Gastrocnemius medialis (tissue), 4 donors: ENCODE measurements around the gene COMMD2. TPM values are rescaled to one million over a fixed set of nuclear protein-coding genes. Genes with fewer than 3 reads are reported as not detected.

ENCODE experiments used
- ATAC-seq, 2 donors: fragments of 150-250 bp; one replicate each; pipeline ENCODE4 v1.9.1; 2016
- DNase-seq, 2 donors: peaks; one replicate each; pipeline ENCODE4 v3.0.0-alpha.2; 2019
- H3K27ac ChIP-seq, 4 donors: fragments of 200-600 bp; sonication (generic); 1 replicate in 1 of 4; 2 replicates in 3 of 4; pipeline ENCODE4 v1.5.1; 2016 to 2018; ENCODE audit warnings: mild to moderate bottlenecking in 2 of 4, moderate library complexity in 1 of 4
- H3K27me3 ChIP-seq, 3 donors: fragments of 200-600 bp; sonication (generic) in 2 of 3; 1 replicate in 1 of 3; 2 replicates in 2 of 3; pipeline versions ENCODE4 v1.5.1 to v1.6.0; 2016 to 2019; ENCODE audit warnings: mild to moderate bottlenecking in 1 of 3, moderate library complexity in 1 of 3
- H3K36me3 ChIP-seq, 2 donors: fragments of 200-600 bp; sonication (generic) in 1 of 2; one replicate each; pipeline ENCODE4 v1.5.1; 2017 to 2018
- H3K4me1 ChIP-seq, 2 donors: fragments of 200-600 bp; sonication (generic) in 1 of 2; one replicate each; pipeline ENCODE4 v1.5.1; 2016 to 2017; ENCODE audit warnings: mild to moderate bottlenecking in 2 of 2
- H3K4me3 ChIP-seq, 4 donors: fragments of 200-600 bp; sonication (generic) in 3 of 4; 1 replicate in 1 of 4; 2 replicates in 3 of 4; pipeline ENCODE4 v1.5.1; 2016 to 2019; ENCODE audit warnings: mild to moderate bottlenecking in 2 of 4
- H3K9me3 ChIP-seq, 3 donors: fragments of 200-600 bp; sonication (generic) in 2 of 3; 1 replicate in 1 of 3; 2 replicates in 2 of 3; pipeline ENCODE4 v1.5.1; 2016 to 2019
- CTCF ChIP-seq, 5 experiments: fragments of 450-650 bp in 3 of 5; fragments of 200-600 bp in 2 of 5; sonication (generic) in 2 of 5; IDR thresholded peaks in 4 of 5; conservative IDR thresholded peaks in 1 of 5; 1 replicate in 4 of 5; 2 replicates in 1 of 5; pipeline ENCODE4 v1.5.1; 2016 to 2019; ENCODE audit warnings: antibody characterized with exemption in 5 of 5, mild to moderate bottlenecking in 3 of 5, moderate library complexity in 3 of 5
- POLR2A ChIP-seq, 2 donors: fragments of 450-650 bp; IDR thresholded peaks; one replicate each; pipeline ENCODE4 v1.6.1; 2017; ENCODE audit warnings: antibody characterized with exemption in 2 of 2, mild to moderate bottlenecking in 2 of 2, moderate library complexity in 2 of 2
- in situ Hi-C, 4 donors: fragments of 200-750 bp; cut with MboI; loops; one replicate each; pipeline versions ENCODE4 v1.15.0 to v1.8.0; 2017; ENCODE audit warnings: low sequenced_read_pairs in 4 of 4
- intact Hi-C: fragments of 100-400 bp; cut with DNase I; formaldehyde crosslinking; loops from one replicate; pipeline ENCODE4 v1.15.1; 2023; ENCODE audit warnings: low total_unique reads
- total RNA-seq, 4 donors: library from RNA; depleted of rRNA; stranded (reverse); fragments of >200 nt; gene quantifications; one replicate each; pipeline versions ENCODE4 v1.1.0 to v1.2.3, GENCODE V29; 2016

The COMMD2 gene
- total RNA-seq, 4 donors from 2014 or later = 7.9 to 10.0 (median 8.6) TPM

DNA sequence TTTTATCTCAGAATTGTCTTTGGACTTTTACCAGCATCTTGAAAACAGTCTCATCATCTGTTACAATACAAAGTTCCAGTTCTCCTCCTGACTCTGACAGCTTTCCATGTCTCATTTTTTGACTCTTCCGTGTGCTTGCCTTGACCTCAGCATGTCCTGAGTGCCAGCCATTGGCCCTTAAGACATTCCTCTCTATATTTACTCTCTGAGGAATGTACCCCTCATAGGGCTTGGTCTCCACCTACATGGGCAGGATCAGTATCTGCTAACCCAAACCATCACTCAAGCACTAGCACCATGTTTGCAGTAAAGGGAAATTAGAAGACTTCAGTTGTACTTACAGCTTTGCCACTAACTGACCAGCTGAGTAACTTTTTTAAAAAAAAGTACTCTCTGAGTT is 23.9 kb upstream of the COMMD2 start:
- in situ Hi-C loops (no loop called here), intact Hi-C loops (loop anchor here (10.0 kb wide), 1 partner anchor 261 kb away; no protein-coding TSS in a partner anchor)
- no peak for DNase-seq
- Histone ChIP-seq H3K9me3 (no peaks in the 10 kb centered on the region), H3K27ac (no peak overlapping the region), H3K4me3 (no peak overlapping the region), H3K36me3 (no peaks in the 10 kb centered on the region), H3K27me3 (no peaks in the 10 kb centered on the region), H3K4me1 (no peaks in the 10 kb centered on the region)
- TF ChIP-seq CTCF (IDR thresholded peaks at IDR 0.05 in 4 of 5, conservative IDR thresholded peaks at IDR 0.05 in 1 of 5) (no peak), POLR2A (IDR thresholded peaks at IDR 0.05) (no peak)
- no peak for ATAC-seq

DNA sequence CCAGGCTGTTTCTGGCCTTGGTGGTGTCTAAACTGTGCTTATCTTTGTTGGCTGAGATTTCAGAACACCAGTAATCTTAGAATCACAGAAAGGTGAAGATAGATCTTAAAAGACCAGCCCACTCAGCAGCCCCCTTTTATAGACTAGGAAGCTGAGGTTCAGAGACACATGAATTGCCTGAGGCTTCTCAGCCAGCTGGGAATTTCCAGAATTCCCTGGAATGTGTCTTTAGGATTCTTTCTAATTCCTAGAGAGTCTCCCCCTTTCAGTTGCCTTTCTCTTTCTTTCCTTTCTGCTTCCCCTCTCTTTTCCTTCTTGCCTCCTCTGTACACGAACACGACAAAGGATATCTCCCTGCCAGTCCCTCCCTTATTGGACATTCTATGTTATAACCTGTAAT is 20.6 kb upstream of the COMMD2 start:
- H3K27me3 ChIP-seq = no peaks in the 10 kb centered on the region
- H3K4me3 ChIP-seq = no peak overlapping the region
- in situ Hi-C loops = no loop called here
- DNase-seq (no peak), ATAC-seq (no peak)
- H3K36me3 ChIP-seq = no peaks in the 10 kb centered on the region
- H3K4me1 ChIP-seq = no peaks in the 10 kb centered on the region
- TF ChIP-seq POLR2A (IDR thresholded peaks at IDR 0.05) = no peak
- TF ChIP-seq CTCF (IDR thresholded peaks at IDR 0.05 in 4 of 5, conservative IDR thresholded peaks at IDR 0.05 in 1 of 5) = no peak
- no peak overlapping the region for H3K27ac ChIP-seq
- intact Hi-C loops = loop anchor here (10.0 kb wide), 1 partner anchor 258 kb away; no protein-coding TSS in a partner anchor
- H3K9me3 ChIP-seq = no peaks in the 10 kb centered on the region

- DNase-seq (peak in 1 of 2 donors; percentile 15), ATAC-seq (no peak)
- H3K27ac ChIP-seq = no peak overlapping the region
- no peaks in the 10 kb centered on the region for H3K9me3 ChIP-seq
- peak; percentile 43 to 71 (median 50) for TF ChIP-seq CTCF (IDR thresholded peaks at IDR 0.05 in 4 of 5, conservative IDR thresholded peaks at IDR 0.05 in 1 of 5)
- TF ChIP-seq POLR2A (IDR thresholded peaks at IDR 0.05) = no peak
- no peaks in the 10 kb centered on the region for H3K27me3 ChIP-seq
- no peaks in the 10 kb centered on the region for H3K4me1 ChIP-seq
- no peaks in the 10 kb centered on the region for H3K36me3 ChIP-seq
- H3K4me3 ChIP-seq = no peak overlapping the region
- intact Hi-C loops (loop anchor here (10.0 kb wide), 1 partner anchor 257 kb away; no protein-coding TSS in a partner anchor), in situ Hi-C loops (no loop called here)
These were observed 19.5 kb upstream of the COMMD2 start for GRCh38 chr3:149771652-149772271.

GRCh38 chr3:149770246-149770645 is 18.0 kb upstream of the COMMD2 start:
- intact Hi-C loops = loop anchor here (10.0 kb wide), 1 partner anchor 255 kb away; no protein-coding TSS in a partner anchor
- in situ Hi-C loops = no loop called here
- ATAC-seq = no peak

More at GRCh38 chr3:149770246-149770645, 18.0 kb upstream of the COMMD2 start:
- H3K4me1 ChIP-seq = no peaks in the 10 kb centered on the region
- TF ChIP-seq POLR2A (IDR thresholded peaks at IDR 0.05) (no peak), CTCF (IDR thresholded peaks at IDR 0.05 in 4 of 5, conservative IDR thresholded peaks at IDR 0.05 in 1 of 5) (no peak)
- no peaks in the 10 kb centered on the region for H3K36me3 ChIP-seq
- H3K27me3 ChIP-seq = no peaks in the 10 kb centered on the region
- DNase-seq = no peak
- no peak overlapping the region for H3K4me3 ChIP-seq
- H3K27ac ChIP-seq = no peak overlapping the region
- H3K9me3 ChIP-seq = no peaks in the 10 kb centered on the region
